ENCODE data around the gene TNNI2.
A peak's percentile ranks its signal among the peaks of the same experiment; 100 is the strongest.

The TNNI2 gene

GRCh38 chr11:1832920-1833295 is 5.9 kb upstream of the TNNI2 start:
- Histone ChIP-seq H3K9me3 (ENCODE audit: control insufficient read depth, low read length) (no peaks in the 10 kb centered on the region), H3K27me3 (replicated peaks; ENCODE audit: control insufficient read depth, insufficient read depth, low read length, poor library complexity, severe bottlenecking) (peaks cover 4% of the 10 kb centered on the region), H3K4me1 (ENCODE audit: control insufficient read depth, insufficient read depth, low read length, poor library complexity, severe bottlenecking) (peaks cover 8% of the 10 kb centered on the region), H3K27ac (ENCODE audit: insufficient read depth, low read length, poor library complexity, severe bottlenecking) (no peak overlapping the region), H3K36me3 (ENCODE audit: control insufficient read depth, insufficient read depth, low read length) (no peaks in the 10 kb centered on the region), H3K4me3 (ENCODE audit: insufficient read depth, low read depth, low read length, poor library complexity, severe bottlenecking) (no peak overlapping the region)
- no peak for DNase-seq

GRCh38 chr11:1834062-1834610 is 4.6 kb upstream of the TNNI2 start:
- Histone ChIP-seq H3K36me3 (ENCODE audit: control insufficient read depth, insufficient read depth, low read length) (no peaks in the 10 kb centered on the region), H3K4me3 (ENCODE audit: insufficient read depth, low read depth, low read length, poor library complexity, severe bottlenecking) (no peak overlapping the region), H3K27ac (ENCODE audit: insufficient read depth, low read length, poor library complexity, severe bottlenecking) (no peak overlapping the region), H3K9me3 (ENCODE audit: control insufficient read depth, low read length) (no peaks in the 10 kb centered on the region), H3K4me1 (ENCODE audit: control insufficient read depth, insufficient read depth, low read length, poor library complexity, severe bottlenecking) (peaks cover 11% of the 10 kb centered on the region), H3K27me3 (replicated peaks; ENCODE audit: control insufficient read depth, insufficient read depth, low read length, poor library complexity, severe bottlenecking) (peaks cover 4% of the 10 kb centered on the region)
- no peak for DNase-seq

GRCh38 chr11:1834779-1835670 is 3.8 kb upstream of the TNNI2 start, which contains the start of gene SYT8:
TSS of gene SYT8 (plus strand) at chr11:1834990. CDS start at chr11:1835106, 116 bp downstream.
- no peak within 1 kb of the TSS for H3K27ac ChIP-seq (ENCODE audit: insufficient read depth, low read length, poor library complexity, severe bottlenecking)
- H3K4me3 ChIP-seq (ENCODE audit: insufficient read depth, low read depth, low read length, poor library complexity, severe bottlenecking), result no peak within 1 kb of the TSS

GRCh38 chr11:1835671-1836010 is 3.1 kb upstream of the TNNI2 start:
- Histone ChIP-seq H3K9me3 (ENCODE audit: control insufficient read depth, low read length) (no peaks in the 10 kb centered on the region), H3K36me3 (ENCODE audit: control insufficient read depth, insufficient read depth, low read length) (no peaks in the 10 kb centered on the region), H3K27me3 (replicated peaks; ENCODE audit: control insufficient read depth, insufficient read depth, low read length, poor library complexity, severe bottlenecking) (peaks cover 4% of the 10 kb centered on the region), H3K27ac (ENCODE audit: insufficient read depth, low read length, poor library complexity, severe bottlenecking) (no peak overlapping the region), H3K4me1 (ENCODE audit: control insufficient read depth, insufficient read depth, low read length, poor library complexity, severe bottlenecking) (peaks cover 18% of the 10 kb centered on the region), H3K4me3 (ENCODE audit: insufficient read depth, low read depth, low read length, poor library complexity, severe bottlenecking) (no peak overlapping the region)
- DNase-seq, result no peak

More at GRCh38 chr11:1834779-1835670, 3.8 kb upstream of the TNNI2 start, which contains the start of gene SYT8:
- DNase-seq, result no peak
- Histone ChIP-seq H3K4me1 (ENCODE audit: control insufficient read depth, insufficient read depth, low read length, poor library complexity, severe bottlenecking) (peaks cover 17% of the 10 kb centered on the region), H3K36me3 (ENCODE audit: control insufficient read depth, insufficient read depth, low read length) (no peaks in the 10 kb centered on the region), H3K27me3 (replicated peaks; ENCODE audit: control insufficient read depth, insufficient read depth, low read length, poor library complexity, severe bottlenecking) (peaks cover 4% of the 10 kb centered on the region), H3K9me3 (ENCODE audit: control insufficient read depth, low read length) (no peaks in the 10 kb centered on the region)

GRCh38 chr11:1836011-1836945 is 2.5 kb upstream of the TNNI2 start:
- H3K36me3 ChIP-seq (ENCODE audit: control insufficient read depth, insufficient read depth, low read length), result no peaks in the 10 kb centered on the region

GRCh38 chr11:1837171-1838076 is 1.4 kb upstream of the TNNI2 start:
- H3K36me3 ChIP-seq (ENCODE audit: control insufficient read depth, insufficient read depth, low read length), result no peaks in the 10 kb centered on the region
- no peaks in the 10 kb centered on the region for H3K9me3 ChIP-seq (ENCODE audit: control insufficient read depth, low read length)
- no peak overlapping the region for H3K4me3 ChIP-seq (ENCODE audit: insufficient read depth, low read depth, low read length, poor library complexity, severe bottlenecking)
- no peaks in the 10 kb centered on the region for H3K27me3 ChIP-seq (replicated peaks; ENCODE audit: control insufficient read depth, insufficient read depth, low read length, poor library complexity, severe bottlenecking)
- H3K27ac ChIP-seq (ENCODE audit: insufficient read depth, low read length, poor library complexity, severe bottlenecking), result no peak overlapping the region
- H3K4me1 ChIP-seq (ENCODE audit: control insufficient read depth, insufficient read depth, low read length, poor library complexity, severe bottlenecking), result peaks cover 18% of the 10 kb centered on the region
- peak; percentile 50 to 72 (median 66) for DNase-seq

More at GRCh38 chr11:1836011-1836945, 2.5 kb upstream of the TNNI2 start:
- Histone ChIP-seq H3K4me1 (ENCODE audit: control insufficient read depth, insufficient read depth, low read length, poor library complexity, severe bottlenecking) (peaks cover 18% of the 10 kb centered on the region), H3K4me3 (ENCODE audit: insufficient read depth, low read depth, low read length, poor library complexity, severe bottlenecking) (no peak overlapping the region), H3K27me3 (replicated peaks; ENCODE audit: control insufficient read depth, insufficient read depth, low read length, poor library complexity, severe bottlenecking) (peaks cover 4% of the 10 kb centered on the region), H3K27ac (ENCODE audit: insufficient read depth, low read length, poor library complexity, severe bottlenecking) (no peak overlapping the region), H3K9me3 (ENCODE audit: control insufficient read depth, low read length) (no peaks in the 10 kb centered on the region)
- no peak for DNase-seq

- Histone ChIP-seq H3K27ac (ENCODE audit: insufficient read depth, low read length, poor library complexity, severe bottlenecking) (no peak overlapping the region), H3K9me3 (ENCODE audit: control insufficient read depth, low read length) (no peaks in the 10 kb centered on the region), H3K27me3 (replicated peaks; ENCODE audit: control insufficient read depth, insufficient read depth, low read length, poor library complexity, severe bottlenecking) (no peaks in the 10 kb centered on the region), H3K4me1 (ENCODE audit: control insufficient read depth, insufficient read depth, low read length, poor library complexity, severe bottlenecking) (peaks cover 14% of the 10 kb centered on the region), H3K36me3 (ENCODE audit: control insufficient read depth, insufficient read depth, low read length) (no peaks in the 10 kb centered on the region), H3K4me3 (ENCODE audit: insufficient read depth, low read depth, low read length, poor library complexity, severe bottlenecking) (no peak overlapping the region)
- DNase-seq, result no peak
Observed at GRCh38 chr11:1838077-1838425, 730 bp upstream of the TNNI2 start.

GRCh38 chr11:1839204-1839923 is 583 bp downstream of the TNNI2 start:
- Histone ChIP-seq H3K27me3 (replicated peaks; ENCODE audit: control insufficient read depth, insufficient read depth, low read length, poor library complexity, severe bottlenecking) (no peaks in the 10 kb centered on the region), H3K4me1 (ENCODE audit: control insufficient read depth, insufficient read depth, low read length, poor library complexity, severe bottlenecking) (peaks cover 23% of the 10 kb centered on the region), H3K36me3 (ENCODE audit: control insufficient read depth, insufficient read depth, low read length) (no peaks in the 10 kb centered on the region), H3K9me3 (ENCODE audit: control insufficient read depth, low read length) (no peaks in the 10 kb centered on the region), H3K4me3 (ENCODE audit: insufficient read depth, low read depth, low read length, poor library complexity, severe bottlenecking) (no peak overlapping the region), H3K27ac (ENCODE audit: insufficient read depth, low read length, poor library complexity, severe bottlenecking) (no peak overlapping the region)
- DNase-seq, result no peak
